GM21619 (cell line): ENCODE data around the gene MARK3.

Source experiments
- ATAC-seq: cut with Tn5 transposase; IDR thresholded peaks from one replicate; pipeline ENCODE4 v1.9.1; 2021; ENCODE audit not compliant: unreplicated experiment

Gene MARK3

GRCh38 chr14:103545915-103546651 lies 160.9 kb downstream of the MARK3 start:
- no peak for ATAC-seq

- peak; percentile 54 for ATAC-seq
Observed at GRCh38 chr14:103546652-103547454, 161.6 kb downstream of the MARK3 start.

GRCh38 chr14:103547455-103547940 lies 162.3 kb downstream of the MARK3 start:
- no peak for ATAC-seq

GRCh38 chr14:103547941-103548462 lies 162.8 kb downstream of the MARK3 start:
- ATAC-seq, result no peak

- no peak for ATAC-seq
Observed at GRCh38 chr14:103548463-103549351, 163.5 kb downstream of the MARK3 start.

- no peak for ATAC-seq
Observed at GRCh38 chr14:103549361-103550311, 164.4 kb downstream of the MARK3 start.

- ATAC-seq, result no peak
Observed at GRCh38 chr14:103550451-103551337, 165.5 kb downstream of the MARK3 start.

- ATAC-seq, result no peak
Observed at GRCh38 chr14:103551338-103551762, 166.1 kb downstream of the MARK3 start.

GRCh38 chr14:103552011-103552845 lies 167.0 kb downstream of the MARK3 start:
- ATAC-seq, result no peak

- no peak for ATAC-seq
Observed at GRCh38 chr14:103552846-103553210, 167.6 kb downstream of the MARK3 start.
